HT1080 (cell line): Measurements from ENCODE around the gene BTBD9. TPM values are rescaled to one million over a fixed set of nuclear protein-coding genes. Genes with fewer than 3 reads are reported as not detected.
"Not testable (repeated sequence)": the region's sequence is repeated elsewhere in the genome, so short reads cannot be mapped to it uniquely, and the experiment has no call there.

Source experiments
- DNase-seq: peaks from one replicate; pipeline ENCODE4 v3.0.0-alpha.2; 2015; ENCODE audit warnings: low read depth
- total RNA-seq: library from RNA; depleted of rRNA; stranded (reverse); fragments of >200 nt; shearing (Covaris generic); gene quantifications from 2 replicates; pipeline ENCODE4 v1.2.3, GENCODE V29; 2014

BTBD9 gene
- total RNA-seq, 1 experiment from 2014 or later: 5.5 TPM

GRCh38 chr6:38650207-38650752 lies 10.6 kb upstream of the BTBD9 start:
- DNase-seq: no peak

DNA sequence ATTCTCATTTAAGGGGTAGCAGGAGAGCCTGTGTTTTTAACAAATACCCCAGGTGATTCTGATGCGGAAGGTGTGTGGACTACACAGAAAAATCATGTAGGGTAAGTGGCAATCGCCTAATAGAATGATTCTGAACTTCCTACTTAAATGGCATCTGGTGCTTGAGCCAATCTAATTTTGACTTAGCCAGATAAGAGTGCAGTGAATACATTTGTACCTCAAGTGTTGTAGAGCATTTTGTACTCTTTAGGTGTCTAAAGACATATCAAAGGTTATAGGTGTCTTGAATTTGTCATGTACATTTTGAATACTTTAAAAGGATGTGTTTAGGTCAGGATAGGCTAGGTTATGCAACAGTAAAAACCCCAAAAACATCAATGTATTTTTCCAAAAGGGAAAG lies 10.0 kb upstream of the BTBD9 start:
- DNase-seq: no peak

DNA sequence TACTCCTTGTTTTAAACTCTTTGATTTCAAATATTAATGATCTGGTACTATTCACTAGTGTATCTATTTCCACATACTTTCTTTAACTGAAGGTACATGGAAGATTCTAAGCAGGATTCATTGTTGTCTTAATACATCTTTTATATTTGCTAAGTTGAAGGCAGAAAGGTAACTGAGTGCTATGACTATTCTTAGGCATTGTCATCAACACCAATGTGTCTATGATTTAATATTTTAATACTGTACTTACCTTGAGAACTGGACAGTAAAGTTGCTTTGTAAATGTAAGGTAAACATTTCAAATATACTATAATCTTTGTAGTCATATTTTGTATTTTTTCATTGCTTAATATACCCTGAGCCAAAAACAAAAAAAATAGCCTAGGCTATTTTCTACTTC lies 8.9 kb upstream of the BTBD9 start:
- DNase-seq: no peak

GRCh38 chr6:38646166-38646878 lies 6.6 kb upstream of the BTBD9 start:
- DNase-seq: peak; percentile 2

DNA sequence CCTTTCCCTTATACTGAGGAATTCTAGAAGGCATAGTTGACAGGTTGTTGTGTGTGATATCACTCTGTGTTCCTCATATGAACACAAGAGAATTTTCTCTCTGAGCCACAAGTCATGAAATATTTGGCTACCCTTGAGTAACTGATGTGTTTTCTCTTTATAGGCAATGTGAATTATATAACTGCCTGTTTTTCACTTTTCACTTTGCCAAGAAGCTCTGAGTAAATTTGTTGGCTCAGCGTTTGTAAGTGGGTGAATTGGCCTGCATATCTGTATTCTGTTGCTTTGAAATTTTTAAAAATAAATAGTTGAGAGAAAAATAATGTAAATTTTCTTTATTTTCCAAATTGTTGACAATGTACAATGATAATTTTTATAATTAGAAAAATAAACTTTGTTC lies 5.2 kb upstream of the BTBD9 start:
- DNase-seq: no peak

GRCh38 chr6:38640216-38640909 lies 634 bp upstream of the BTBD9 start:
- DNase-seq: no peak

DNA sequence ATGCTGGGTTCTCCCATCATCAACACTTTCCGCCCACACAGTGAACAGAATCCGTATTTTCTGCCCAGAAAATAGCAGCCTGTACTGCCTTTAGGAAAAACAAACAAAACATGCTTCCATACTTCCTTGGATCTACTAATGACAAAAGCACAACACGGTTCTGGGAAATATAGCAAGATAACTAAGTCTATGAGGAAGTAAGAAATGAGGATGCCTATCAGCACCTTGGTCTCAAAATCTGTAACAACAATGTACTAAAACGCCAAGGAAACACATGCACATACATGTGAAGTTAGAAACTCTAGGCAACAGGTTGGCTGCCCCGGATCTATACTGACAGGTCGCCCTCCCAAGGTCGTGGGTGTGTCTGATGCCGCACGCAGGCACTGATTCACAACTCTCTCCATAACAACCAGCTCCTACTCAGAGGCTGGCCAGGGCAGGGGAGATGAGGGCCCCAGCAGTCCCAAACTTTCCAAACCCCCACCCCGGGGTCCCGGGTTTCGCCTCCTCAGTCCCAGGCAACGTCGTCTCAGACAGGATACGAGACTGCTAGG lies 710 bp downstream of the BTBD9 start:
- DNase-seq: peak; percentile 39

- DNase-seq: no peak
Measured at GRCh38 chr6:38637756-38638155, 2.0 kb downstream of the BTBD9 start.

DNA sequence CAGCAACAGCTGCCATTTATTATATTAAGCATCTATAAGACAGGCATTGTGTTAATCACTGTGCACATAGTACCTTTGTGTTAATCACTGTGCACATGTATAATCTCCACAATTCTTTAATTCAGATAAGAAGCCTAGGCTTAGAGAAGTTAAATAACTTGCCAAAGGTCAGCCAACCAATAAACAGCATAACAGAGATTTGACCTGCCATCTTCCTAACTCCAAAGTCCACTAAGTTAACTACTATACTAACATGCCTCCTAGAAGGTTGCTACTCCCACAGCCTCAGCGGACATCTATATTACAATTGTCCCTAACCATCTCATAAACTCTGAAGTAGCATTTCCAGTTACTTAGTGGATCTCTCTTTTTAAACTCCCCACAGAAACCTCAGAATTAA lies 3.7 kb downstream of the BTBD9 start:
- DNase-seq: no peak

DNA sequence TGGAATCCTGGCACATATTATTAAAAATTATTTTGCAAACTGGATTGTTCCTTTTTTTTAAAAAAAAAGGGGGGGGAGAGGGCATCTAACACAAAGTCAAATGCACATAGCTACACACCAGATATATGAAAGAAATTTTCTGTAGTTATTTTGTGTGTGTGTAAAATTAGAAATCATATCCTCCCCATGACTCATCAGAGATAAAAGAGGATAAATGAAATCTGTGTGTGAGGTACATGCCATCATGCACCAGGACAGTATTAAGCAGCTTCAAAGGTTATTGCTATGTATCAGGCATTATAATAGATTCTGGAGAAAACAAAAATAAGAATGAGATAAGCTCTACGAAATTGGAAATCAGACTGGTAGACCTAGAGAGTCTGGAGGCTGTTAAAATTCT lies 5.2 kb downstream of the BTBD9 start:
- DNase-seq: peak; percentile 6

GRCh38 chr6:38632490-38632889 lies 7.2 kb downstream of the BTBD9 start:
- DNase-seq: no peak

- no peak for DNase-seq
Measured at GRCh38 chr6:38631186-38631783, 8.4 kb downstream of the BTBD9 start.

GRCh38 chr6:38625217-38625616 lies 14.5 kb downstream of the BTBD9 start:
- no peak for DNase-seq

DNA sequence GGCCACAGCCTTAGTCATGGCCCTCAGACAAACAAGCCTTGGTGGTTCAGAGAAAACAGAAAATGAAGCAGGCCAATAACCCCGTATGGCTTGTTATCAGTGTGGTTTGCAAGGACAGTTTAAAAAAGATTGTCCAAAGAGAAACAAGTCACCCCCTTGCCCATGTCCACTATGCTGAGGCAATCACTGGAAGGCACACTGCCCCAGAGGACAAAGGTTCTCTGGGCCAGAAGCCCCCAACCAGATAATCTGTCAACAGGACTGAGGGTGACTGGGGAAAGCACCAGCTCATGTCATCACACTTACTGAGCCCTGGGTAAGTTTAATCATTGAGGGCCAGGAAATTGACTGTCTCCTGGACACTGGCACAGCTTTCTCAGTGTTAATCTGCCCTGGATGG lies 20.4 kb downstream of the BTBD9 start:
- DNase-seq: not testable (repeated sequence)

DNA sequence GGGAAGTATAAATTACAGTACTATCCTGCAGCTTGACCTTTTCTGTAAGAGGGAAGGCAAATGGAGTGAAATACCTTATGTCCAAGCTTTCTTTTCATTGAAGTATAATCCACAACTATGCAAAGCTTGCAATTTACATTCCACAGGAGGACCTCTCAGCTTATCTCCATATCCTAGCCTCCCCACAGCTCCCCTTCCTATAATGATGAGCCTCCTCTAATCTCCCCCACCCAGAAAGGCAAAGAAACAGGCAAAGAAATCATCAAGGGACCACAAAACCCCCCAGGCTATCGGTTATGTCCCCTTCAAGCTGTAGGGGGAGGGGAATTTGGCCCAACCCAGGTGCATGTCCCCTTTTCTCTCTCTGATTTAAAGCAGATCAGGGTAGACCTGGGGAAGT lies 21.4 kb downstream of the BTBD9 start:
- not testable (repeated sequence) for DNase-seq

DNA sequence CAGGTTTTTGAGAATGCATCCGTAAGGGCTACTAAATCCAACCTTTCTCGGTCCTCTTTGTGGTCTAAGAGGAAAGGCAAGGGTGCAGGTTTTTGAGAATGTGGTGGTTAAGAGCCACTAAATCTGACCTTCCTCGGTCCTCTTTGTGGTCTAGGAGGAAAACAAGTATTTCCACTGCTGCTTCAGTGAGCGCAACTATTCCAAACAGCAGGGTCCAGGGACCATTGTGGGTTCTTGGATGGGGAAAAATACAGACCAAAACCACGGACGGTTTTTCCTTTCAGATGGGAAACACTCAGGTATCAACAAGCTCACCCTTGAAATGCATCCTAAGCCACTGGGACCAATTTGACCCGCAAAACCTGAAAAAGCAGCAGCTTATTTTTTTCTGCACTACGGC lies 21.9 kb downstream of the BTBD9 start:
- DNase-seq: no peak

DNA sequence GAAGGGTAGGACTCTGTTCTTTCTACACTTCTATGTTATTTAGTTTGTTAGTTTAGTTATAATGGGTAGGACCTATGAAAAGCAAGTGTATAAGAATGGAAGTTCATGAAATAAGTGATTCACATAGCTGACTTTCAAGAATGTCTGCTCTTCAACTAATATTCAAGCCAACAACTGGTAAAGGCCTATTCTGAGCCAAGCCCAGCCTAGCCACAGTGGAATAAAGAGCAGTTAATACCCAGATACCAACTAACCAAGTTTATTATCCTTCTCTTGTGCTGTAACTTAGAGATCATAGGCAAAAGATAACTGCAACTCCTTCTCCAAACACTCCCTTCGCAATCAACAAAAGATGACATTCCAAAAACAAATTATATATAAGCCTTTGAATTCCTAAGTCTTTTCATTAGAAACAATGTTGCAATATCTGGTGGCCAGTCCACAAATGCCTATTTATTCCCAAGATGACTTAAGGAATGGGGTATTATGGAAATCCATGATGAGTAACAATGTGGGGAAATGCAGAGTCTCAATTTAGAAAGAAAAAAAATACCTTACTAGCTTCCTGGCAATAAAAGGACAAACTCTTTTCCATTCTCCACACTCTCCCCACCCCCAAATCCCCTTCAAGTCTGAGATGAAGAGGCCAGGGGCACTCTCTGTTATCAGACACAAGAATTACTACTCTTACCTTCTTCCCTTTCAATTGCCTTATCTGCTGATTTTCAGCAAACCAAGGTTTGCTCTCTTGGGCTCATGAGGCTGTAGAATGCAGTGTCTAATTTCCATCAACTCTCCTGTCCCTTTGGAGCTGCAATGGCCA lies 27.4 kb downstream of the BTBD9 start:
- DNase-seq: peak; percentile 17

- no peak for DNase-seq
Measured at GRCh38 chr6:38610050-38610625, 29.6 kb downstream of the BTBD9 start.

- no peak for DNase-seq
Measured at GRCh38 chr6:38604700-38605099, 35.0 kb downstream of the BTBD9 start.

- no peak for DNase-seq
Measured at GRCh38 chr6:38603966-38604365, 35.8 kb downstream of the BTBD9 start.

- DNase-seq: no peak
Measured at GRCh38 chr6:38603496-38603895, 36.2 kb downstream of the BTBD9 start.
